Thyroid gland (tissue), 4 donors: ENCODE measurements around the gene KIF27.
"Not testable (repeated sequence)": the region's sequence is repeated elsewhere in the genome, so short reads cannot be mapped to it uniquely, and the experiment has no call there.

Experiments
- CTCF ChIP-seq, 6 experiments: fragments of 200-600 bp in 3 of 6; fragments of 450-650 bp in 3 of 6; sonication (generic) in 3 of 6; IDR thresholded peaks; one replicate each; pipeline ENCODE4 v1.5.1; 2016 to 2019; ENCODE audit warnings: antibody characterized with exemption in 6 of 6, mild to moderate bottlenecking in 2 of 6, inconsistent platforms in 1 of 6, moderate library complexity in 1 of 6
- POLR2A ChIP-seq, 2 donors: fragments of 450-650 bp; IDR thresholded peaks; one replicate each; pipeline ENCODE4 v1.6.1; 2017; ENCODE audit warnings: antibody characterized with exemption in 2 of 2, mild to moderate bottlenecking in 2 of 2, moderate library complexity in 1 of 2

DNA sequence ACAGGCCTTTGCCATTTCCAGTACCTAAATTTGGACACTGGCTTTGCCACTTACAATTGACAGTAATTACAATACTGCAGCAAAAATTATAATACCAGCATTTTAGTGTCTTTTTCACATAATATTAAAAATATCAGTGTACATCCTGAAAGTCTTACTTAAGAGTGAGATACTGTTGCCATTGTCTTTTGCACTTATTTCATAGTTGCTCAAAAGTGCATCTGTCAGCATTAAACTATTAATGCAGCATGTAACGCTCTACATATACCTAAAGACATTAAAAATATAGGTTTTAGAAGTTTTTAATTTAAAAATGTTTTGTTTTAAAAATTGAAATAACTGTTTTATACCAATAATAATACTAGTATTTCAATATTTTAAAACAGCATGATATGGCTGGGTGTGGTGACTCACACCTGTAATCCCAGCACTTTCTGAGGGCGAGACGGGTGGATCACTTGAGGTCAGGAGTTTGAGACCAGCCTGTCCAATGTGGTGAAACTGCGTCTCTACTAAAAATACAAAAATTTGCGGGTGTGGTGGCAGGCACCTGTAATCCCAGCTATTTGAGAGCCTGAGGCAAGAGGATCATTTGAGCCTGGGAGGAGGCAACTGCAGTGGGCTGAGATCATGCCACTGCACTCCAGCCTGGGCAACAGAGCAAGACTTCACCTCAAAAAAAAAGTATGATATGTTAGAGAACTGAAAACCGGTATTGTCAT is 39.4 kb downstream of the KIF27 start:
- TF ChIP-seq CTCF, POLR2A (IDR thresholded peaks at IDR 0.05): not testable (repeated sequence)
